ENCODE measurements around the gene SLC25A6.
"Not testable (repeated sequence)": the region's sequence is repeated elsewhere in the genome, so short reads cannot be mapped to it uniquely, and the experiment has no call there.

Gene SLC25A6

DNA sequence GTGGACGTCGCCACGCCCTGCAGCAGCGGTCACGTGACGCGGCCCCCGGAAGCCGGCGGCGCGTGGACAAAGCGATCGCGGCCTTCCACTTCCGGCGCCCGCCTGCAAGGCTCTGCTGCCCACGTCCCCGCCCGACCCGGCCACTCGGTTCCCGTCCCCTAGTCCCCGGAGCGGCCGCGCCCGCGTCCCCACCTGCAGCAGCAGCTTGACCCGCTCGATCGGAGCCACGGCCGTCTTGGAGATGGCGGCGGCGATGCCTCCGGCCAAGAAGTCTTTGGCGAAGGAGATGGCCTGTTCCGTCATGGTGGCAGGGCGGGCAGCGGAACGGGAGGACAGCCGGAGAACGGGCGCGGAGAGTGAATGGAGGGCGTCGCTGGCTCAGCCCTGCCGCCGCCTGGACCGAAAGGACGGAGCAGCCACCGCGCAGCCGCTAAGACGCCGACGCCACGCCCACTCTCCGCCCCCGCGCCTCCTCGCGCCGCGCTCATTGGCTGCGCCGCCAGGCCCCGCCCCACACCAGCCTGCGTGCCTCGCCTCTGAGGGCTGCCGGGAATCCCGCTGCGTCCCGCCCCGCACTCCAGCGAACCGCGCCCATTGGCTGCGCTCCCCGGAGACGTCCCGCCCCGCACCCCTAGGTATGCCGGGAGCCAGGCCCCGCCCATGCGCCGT lies at the start of gene SLC25A6:
SLC25A6 (minus strand) TSS at position 407 of the 669 bp plus-strand sequence; CDS start at position 303, 104 bp downstream.
- DNase-seq (ENCODE audit: low read depth, low spot score), result peak; percentile 99

DNA sequence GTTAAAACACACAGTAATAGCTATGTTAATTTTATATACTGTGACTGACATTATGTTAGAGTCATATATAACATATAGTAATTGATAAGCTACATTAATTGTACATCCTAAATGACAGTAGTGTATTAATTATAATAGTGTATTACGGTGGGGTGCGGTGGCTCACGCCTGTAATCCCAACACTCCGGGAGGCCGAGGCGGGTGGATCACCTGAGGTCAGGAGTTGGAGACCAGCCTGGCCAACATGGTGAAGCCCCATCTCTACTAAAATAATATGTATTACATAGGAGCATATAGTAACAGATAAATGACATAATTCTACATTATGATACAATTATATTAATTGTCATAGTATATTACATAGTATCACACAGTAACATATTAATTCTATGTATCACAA lies 48.6 kb upstream of the SLC25A6 start:
- DNase-seq (ENCODE audit: low read depth, low spot score), result no peak

DNA sequence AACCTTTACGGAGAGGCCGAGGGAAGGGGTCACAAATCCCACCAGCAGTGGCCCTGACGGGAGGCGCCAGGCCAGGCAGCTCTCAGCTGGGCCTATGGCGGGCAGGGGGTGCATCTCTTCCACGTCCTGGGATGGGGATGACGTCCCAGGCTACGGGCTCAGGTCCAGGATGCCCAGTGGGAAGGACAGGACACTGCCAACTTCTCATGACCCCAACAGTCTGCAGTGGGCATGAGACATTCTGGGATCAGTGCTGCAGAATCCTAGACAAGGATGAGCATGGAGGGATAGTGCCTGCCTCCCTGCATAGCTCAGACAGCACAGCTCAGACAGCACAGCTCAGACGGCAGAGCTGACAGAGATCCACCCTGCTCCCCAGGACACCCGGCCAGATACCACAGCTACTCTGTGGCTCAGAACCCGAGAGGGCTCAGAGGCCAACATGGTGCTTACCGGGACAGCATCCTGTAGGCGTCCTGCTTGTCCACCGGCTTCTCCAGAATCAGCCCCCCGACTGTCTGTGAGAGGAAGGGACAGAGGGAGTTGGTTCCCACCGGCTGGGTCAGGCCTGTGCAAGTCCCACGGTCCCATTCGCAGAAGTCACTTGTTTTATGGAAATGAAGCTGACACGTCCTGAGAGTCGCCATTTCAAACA lies 43.5 kb upstream of the SLC25A6 start:
- DNase-seq (ENCODE audit: low read depth, low spot score), result no peak

DNA sequence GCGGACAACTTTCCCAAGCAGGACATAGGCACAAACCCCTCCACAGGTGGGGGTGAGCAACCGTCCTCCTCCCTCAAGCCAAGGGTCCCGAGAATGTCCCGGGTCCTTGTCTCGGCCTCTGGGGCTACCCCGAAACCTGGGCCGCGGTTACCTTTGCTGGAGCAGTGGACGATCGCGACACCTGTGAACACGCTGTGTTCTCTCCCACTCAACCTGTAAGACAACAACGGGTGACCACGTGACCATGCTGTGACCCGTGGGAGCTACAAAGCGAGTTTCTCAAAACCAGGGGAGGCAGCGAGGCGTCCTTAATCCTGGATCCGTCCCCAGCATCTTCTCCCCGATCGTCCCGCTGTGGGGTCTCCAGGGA lies 42.9 kb upstream of the SLC25A6 start:
- no peak for DNase-seq (ENCODE audit: low read depth, low spot score)

DNA sequence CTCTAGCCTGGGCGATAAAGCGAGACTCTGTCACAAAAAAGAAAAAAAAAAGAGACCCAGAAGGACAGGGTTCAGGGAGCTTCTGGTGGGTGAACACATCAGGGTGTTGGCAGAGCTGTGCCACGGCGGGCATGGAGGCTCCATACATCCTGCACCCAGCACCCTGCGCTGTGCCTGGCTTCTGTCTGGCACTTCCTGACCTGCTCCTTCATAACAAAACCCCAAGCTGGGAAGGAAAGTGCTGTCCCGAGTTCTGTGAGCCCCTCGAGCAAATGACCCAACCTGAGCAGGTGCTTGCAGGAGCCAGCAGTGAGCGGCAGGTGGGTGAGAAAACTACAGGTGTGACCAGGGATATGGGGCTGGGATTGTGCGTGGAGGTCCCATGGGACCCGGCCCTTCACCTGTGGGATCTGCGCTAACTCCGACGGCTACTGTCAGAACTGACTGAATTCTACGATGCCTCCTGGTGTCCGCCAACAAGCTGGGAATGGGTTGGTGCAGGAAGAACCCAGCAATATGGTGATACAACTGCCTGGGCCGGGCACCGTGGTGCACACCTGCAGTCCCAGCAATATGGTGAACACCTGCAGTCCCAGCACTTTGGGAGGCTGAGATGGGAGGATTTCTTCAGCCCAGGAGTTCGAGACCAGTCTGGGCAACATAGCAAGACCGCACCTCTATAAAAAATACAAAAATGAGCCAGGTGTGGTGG lies 41.9 kb upstream of the SLC25A6 start:
- DNase-seq (ENCODE audit: low read depth, low spot score), result no peak

DNA sequence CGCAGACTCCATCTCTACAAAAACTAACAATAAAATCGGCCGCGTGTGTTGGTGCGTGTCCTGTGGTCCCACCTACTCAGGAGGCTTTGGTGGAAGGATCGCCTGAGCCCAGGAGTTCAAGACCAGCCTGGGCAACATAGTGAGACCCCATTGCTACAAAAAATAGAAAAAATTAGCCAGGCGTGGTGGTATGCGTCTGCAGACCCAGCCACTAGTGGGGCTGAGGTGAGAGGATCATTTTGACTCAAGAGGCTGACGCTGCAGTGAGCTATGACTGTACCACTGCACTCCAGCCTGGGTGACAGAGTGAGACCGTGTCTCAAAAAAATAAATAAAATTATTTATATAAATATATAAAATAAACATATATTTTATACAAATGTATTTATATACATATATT lies 38.5 kb upstream of the SLC25A6 start:
- DNase-seq (ENCODE audit: low read depth, low spot score), result no peak

DNA sequence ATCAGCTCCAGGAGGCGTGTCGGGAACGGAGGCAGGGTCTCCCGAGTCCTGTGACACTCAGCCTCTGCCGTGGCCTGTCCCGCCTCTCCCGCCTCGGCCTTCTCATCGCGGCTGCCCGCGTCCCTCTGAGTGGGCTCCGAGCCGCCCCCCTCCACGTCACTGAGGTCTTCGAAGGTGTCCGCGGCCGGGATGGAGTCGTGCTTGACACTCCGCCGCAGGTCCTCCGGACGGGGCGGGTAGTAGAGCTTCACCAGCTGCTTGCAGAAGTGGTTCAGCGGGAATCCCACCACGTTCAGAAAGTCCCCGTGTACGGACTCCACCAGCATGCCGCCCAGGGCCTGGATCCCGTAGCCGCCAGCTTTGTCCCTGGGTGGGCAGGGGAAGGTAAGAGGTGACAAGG lies 35.8 kb upstream of the SLC25A6 start:
- DNase-seq (ENCODE audit: low read depth, low spot score), result no peak

DNA sequence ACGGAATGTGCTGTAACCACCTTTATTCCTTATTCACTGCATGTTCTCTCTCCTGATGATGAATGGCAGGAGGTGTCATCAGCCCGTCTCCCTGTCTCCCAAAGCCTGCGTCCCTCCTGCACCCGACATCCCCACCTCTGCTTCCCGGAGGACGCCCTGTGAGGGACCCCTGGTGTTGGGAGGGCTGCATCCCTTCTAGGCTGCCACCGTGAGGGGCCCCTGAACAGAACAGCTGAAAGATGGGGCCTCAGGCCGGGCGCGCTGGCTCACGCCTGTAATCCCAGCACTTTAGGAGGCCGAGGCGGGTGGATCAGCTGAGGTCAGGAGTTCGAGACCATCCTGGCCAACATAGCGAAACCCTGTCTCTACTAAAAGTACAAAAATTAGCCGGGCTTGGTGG lies 34.4 kb upstream of the SLC25A6 start:
- not testable (repeated sequence) for DNase-seq (ENCODE audit: low read depth, low spot score)

DNA sequence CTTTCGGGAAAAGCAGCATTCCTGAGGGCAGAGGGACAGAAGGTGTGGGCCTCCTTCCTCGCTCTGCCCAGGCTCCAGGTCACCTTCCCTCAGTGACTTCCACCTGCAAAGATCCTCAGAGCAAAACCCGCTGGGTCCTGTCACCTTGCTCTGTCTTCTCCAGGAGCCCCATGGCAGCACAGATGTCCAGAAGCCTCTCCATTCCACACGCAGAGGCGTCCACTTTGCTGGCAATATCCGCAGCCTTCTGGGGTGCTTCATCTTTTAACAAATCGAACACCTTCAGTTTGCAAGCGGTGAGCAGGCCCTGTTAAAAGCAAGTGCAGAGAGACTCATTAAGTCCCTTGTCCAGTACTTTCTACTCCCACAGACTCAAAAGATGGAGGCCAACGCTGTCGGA lies 33.5 kb upstream of the SLC25A6 start:
- no peak for DNase-seq (ENCODE audit: low read depth, low spot score)

DNA sequence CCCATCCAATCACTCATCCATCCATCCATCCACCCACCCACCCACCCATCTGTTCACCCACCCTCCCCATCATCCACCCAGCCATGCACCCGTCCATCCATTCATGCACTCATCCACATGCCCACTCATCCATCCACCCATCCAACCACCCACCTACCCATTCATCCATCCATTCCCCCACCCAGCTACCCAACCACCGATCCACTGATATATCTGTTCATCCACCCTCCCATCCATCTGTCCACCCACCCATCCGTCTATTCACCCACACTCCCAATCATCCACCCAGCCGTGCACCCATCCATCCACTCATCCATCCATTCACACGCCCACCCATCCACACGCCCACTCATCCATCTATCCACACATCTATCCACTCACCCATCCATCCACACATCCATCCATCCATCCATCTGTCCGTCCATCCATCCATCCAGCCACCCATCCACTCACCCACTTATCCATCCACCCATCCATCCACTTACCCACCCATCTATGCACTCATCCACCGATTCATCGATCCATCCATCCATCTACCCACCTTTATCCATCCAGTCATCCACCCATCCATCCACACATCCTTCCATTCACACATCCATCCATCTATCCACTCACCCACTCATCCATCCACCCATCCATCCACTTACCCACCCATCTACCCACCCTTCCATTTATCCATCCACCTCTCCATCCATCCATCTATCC lies 32.4 kb upstream of the SLC25A6 start:
- DNase-seq (ENCODE audit: low read depth, low spot score), result no peak

DNA sequence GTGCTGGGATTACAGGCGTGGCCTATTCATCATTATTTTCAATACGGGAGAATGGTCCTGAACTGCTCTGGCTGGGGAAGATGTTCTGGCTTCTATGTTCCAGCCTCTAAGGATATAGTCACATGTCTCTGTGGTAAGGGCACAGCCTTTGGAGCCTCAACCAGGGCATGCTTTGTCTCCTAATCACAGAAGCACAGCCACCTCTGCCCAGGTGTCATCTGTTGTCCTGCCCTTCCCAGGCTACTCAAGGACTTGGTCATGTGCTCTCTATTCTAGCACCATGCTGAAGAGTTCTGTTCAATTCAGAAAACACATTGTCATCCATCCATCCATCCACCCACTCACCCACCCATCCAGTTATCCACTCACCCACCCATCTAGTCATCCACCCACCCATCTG lies 31.3 kb upstream of the SLC25A6 start:
- DNase-seq (ENCODE audit: low read depth, low spot score), result no peak

DNA sequence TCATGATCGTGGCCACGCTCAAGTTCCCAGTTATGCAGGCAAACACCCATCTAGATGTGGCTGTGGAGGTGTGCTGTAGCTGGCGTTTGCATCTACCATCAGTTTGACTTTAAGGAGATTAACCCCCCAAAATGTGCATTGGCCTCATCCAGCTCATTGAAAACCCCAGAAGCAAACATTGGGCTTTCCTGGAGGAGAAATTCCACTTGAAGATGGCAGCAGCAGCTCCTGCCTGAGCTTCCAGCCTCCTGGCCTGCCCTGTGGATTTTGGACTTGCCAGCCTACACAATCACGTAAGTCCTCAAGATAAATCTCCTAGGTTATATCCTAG lies 30.2 kb upstream of the SLC25A6 start:
- no peak for DNase-seq (ENCODE audit: low read depth, low spot score)

DNA sequence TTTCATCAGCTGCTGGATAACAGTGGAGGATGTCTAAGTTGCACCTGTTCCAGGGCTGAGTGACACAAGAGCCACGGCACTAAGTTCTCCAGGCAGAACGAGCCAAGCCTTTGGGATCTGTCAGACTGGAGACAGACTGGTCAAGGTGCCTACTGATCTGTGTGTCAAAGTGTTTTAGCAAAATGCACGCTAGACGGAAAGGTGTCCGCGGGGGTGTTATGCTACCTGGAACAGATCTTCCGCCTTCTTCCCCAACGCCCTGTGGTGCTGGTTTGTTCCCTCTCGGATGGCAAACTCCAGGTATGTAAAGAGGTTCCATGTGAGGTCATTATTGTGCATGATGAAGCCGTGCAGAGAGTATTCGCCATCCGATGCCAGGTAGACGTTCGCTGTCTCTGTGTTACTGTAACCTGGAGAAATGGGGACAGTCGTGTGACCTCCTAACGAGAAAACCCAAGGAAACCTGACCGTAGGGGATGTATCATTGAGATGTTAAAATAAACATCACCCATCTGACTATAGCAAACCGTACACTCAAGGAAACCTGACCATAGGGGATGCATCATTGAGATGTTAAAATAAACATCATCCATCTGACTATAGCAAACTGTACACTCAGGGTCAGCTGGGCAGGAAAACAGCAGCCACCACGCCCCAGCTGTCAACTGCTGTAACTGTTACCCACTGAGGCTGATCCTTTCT lies 29.7 kb upstream of the SLC25A6 start:
- DNase-seq (ENCODE audit: low read depth, low spot score), result no peak

DNA sequence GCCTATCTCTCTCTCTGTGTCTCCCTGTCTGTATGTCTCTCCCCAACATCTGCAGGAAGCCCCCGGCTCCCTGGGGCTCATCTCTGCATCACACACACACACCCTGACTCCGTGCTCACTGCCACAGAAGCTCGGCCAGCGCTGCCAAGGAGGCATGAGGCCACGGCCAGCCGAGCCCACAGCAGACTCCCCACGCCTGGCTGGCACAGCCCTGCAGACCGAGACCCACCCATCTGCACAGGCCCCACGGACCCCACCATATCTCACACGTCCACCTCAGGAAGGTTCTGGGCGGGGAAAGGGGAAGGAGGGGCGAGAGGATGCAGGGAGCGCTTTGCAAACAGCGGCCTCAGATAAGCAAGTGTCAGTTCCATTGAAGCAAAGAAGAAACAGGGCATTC lies 28.5 kb upstream of the SLC25A6 start:
- no peak for DNase-seq (ENCODE audit: low read depth, low spot score)

DNA sequence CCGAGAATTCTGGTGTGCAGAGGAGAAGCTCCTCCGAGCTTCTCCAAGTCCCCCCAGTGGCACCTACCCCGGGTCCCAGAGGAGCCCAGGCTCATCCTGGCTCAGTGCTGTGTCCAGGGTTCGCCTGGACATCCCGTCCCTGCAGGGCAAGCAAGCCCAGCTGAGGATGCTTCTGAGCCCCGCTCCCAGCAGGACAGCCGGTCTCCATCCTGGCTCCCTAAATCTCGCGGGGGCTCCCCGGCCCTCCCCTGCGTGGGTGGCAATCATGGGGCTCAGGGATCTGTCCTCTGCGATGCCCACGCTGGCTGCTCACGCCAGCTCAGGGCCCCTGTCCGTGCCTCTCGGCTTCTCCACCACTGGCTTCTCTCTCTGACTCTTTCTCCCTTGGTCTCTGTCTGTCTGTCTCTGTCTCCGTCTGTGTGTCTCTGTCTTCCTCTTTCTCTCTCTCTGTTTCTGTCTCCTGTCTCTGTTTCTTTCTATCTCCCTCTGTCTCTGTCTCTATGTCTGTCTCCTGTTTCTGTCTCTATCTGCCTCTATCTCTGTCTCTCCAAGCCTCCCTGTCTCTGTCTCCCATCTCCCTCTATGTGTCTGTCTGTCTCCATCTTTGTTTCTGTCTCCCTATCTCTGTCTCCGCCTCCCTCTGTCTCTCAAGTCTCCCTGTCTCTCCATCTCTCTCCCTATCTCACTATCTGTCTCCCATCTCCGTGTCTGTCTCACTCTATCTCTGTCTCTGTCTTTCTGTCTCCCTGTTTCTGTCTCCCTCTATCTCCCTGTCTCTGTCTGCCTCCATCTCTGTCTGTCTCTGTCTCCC lies 27.8 kb upstream of the SLC25A6 start:
- DNase-seq (ENCODE audit: low read depth, low spot score), result no peak

DNA sequence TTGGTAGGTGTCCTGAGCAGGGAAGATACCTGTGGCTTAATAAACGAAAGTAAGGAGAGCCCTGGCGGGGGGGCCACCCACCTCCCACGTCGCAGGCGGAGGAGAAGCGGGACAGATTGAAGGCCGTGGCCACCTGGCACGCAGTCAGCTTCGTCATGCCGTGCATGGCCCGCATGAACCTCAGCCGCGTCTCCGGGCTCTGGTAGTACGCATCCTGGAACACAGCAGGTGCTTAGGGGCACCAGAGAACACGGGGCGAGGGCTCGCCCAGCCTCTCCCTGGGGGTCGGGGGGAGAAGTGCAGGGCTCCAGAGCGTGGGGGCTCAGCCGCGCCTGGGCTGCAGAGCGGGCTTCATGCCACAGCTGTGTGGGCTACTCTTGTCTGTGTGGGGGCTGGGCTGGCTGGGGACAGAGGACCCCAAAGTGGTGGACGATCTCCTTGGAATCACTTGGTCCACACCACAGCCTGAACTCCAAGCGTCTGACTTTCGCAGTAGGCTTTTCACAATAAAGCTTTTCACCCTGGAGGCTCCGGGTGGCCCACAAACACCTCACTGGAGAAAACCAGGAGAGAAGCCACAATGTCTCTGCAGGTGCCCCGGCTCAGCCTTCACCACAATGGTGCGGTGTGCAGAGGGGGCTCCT lies 27.1 kb upstream of the SLC25A6 start:
- no peak for DNase-seq (ENCODE audit: low read depth, low spot score)

DNA sequence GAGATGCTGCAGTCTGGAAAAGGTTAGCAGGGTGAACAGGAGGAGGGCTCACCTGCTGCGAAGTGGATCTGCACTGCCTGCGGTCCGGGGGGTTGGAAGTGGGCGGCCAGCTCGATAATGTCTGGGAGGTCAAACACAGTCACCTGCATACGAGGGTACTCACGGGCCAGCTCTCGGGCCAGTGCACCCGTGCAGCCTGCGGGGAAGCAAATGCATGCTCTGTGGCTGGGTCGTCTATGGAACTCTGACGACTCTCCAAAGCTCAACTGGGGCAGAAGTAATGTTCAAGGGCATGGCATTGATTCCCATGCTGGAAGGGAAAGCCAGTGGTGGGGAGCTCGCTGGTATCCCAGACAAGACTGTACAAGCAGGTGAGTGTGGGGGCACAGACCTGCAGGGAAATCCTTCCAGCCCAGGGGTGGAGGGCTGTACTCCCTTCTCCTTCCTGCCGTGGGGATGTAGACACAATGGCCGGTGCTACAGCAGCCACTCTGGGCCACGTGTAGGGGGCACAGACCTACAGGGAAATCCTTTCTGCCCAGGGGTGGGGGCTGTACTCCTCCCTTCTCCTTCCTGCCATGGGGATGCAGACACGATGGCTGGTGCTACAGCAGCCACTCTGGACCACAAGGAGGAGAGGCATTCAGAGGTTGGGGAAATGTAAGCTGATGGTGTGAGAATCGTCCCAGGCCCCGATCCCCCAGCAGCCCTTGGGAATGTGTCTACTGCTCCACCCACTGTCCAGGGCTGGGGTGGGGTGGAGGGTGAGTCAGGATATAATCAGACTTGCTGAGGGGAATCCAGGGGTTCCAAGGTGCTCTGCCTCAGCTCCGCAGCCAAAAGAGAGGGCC lies 26.2 kb upstream of the SLC25A6 start:
- DNase-seq (ENCODE audit: low read depth, low spot score), result no peak

DNA sequence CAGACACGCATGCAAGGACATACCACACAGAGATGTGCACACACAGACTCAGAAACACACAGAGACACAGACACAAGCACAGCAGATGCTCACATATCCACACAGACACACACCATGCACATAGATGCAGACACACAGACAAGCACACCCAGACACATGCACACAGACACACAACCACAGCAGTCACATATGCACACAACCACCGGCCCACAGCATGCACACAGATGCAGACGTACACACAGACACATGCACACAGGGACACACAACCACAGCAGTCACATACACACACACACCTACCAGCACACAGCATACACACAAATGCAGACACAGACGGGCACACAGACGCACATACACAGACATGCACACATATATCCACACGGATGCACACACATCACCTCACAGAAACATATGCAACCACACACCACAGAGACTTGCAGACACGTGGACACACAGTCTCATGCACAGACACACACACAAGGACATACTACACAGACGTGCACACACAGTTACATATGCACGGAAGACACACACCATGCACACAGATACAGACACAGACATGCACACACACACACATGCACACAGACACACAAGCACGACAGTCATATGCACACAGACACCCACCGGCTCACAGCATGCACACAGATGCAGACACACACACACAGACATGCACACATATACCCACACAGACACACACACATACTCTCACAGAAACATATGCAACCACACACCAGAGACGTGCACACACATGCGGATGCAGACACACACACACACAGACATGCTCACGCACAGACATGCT lies 25.2 kb upstream of the SLC25A6 start:
- no peak for DNase-seq (ENCODE audit: low read depth, low spot score)

DNA sequence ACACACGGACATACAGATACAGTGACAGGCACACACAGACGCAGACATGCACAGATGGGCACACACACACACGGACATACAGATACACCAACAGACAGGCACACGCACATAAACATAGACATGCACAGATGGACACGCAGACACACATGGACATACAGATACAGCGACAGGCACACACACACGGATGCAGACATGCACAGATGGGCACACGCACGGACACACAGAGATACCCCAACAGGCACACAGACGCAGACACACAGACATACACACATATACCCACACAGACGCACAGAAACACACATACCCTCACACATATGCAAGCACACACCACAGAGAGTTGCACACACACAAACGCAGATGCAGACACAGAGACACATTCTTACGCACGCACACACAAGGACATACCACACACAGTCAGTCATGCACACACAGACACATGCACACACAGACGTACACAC lies 24.4 kb upstream of the SLC25A6 start:
- DNase-seq (ENCODE audit: low read depth, low spot score), result no peak
